Skeletal muscle satellite cell (primary cell): ENCODE results near the gene OPCML.

Experiments
- H3K27me3 ChIP-seq: 2 replicates; pipeline ENCODE4 v1.7.0; 2013; ENCODE audit warnings: low read length; ENCODE audit not compliant: control insufficient read depth, insufficient read depth
- H3K36me3 ChIP-seq: 2 replicates; pipeline ENCODE4 v1.7.0; 2013; ENCODE audit warnings: mild to moderate bottlenecking, control low read depth, low read length; ENCODE audit not compliant: insufficient read depth
- H3K4me1 ChIP-seq: 2 replicates; pipeline ENCODE4 v1.7.0; 2013; ENCODE audit warnings: low read length; ENCODE audit not compliant: control insufficient read depth, insufficient read depth
- H3K4me2 ChIP-seq: 2 replicates; pipeline ENCODE4 v1.7.0; 2013; ENCODE audit warnings: mild to moderate bottlenecking, low read length
- H3K4me3 ChIP-seq: 2 replicates; pipeline ENCODE4 v1.7.0; 2013; ENCODE audit warnings: low read length
- H3K9ac ChIP-seq: 2 replicates; pipeline ENCODE4 v1.7.0; 2013; ENCODE audit warnings: mild to moderate bottlenecking, low read depth, low read length, moderate library complexity
- H3K9me3 ChIP-seq: replicated peaks from 2 replicates; pipeline ENCODE4 v1.7.0; 2013; ENCODE audit warnings: mild to moderate bottlenecking, control low read depth, low read length

Gene OPCML

GRCh38 chr11:132439711-132440255 lies 1092.5 kb downstream of the OPCML start:
- H3K4me1 ChIP-seq, result no peaks in the 10 kb centered on the region
- H3K9ac ChIP-seq, result no peak overlapping the region
- H3K27me3 ChIP-seq, result peaks cover 4% of the 10 kb centered on the region
- no peak overlapping the region for H3K4me3 ChIP-seq
- H3K36me3 ChIP-seq, result no peaks in the 10 kb centered on the region
- no peak overlapping the region for H3K4me2 ChIP-seq
- no peaks in the 10 kb centered on the region for H3K9me3 ChIP-seq

- no peaks in the 10 kb centered on the region for H3K4me1 ChIP-seq
- H3K36me3 ChIP-seq, result no peaks in the 10 kb centered on the region
These were observed 1093.9 kb downstream of the OPCML start for GRCh38 chr11:132438418-132438817.

GRCh38 chr11:132430429-132431062 lies 1101.8 kb downstream of the OPCML start:
- H3K4me2 ChIP-seq, result no peak overlapping the region

More at GRCh38 chr11:132438418-132438817, 1093.9 kb downstream of the OPCML start:
- no peak overlapping the region for H3K4me2 ChIP-seq
- peaks cover 4% of the 10 kb centered on the region for H3K27me3 ChIP-seq
- no peak overlapping the region for H3K9ac ChIP-seq
- H3K4me3 ChIP-seq, result no peak overlapping the region
- no peaks in the 10 kb centered on the region for H3K9me3 ChIP-seq

GRCh38 chr11:132429685-132430084 lies 1102.6 kb downstream of the OPCML start:
- Histone ChIP-seq H3K9me3 (no peaks in the 10 kb centered on the region), H3K9ac (no peak overlapping the region), H3K4me3 (no peak overlapping the region), H3K4me1 (no peaks in the 10 kb centered on the region), H3K27me3 (peaks cover 8% of the 10 kb centered on the region), H3K4me2 (no peak overlapping the region), H3K36me3 (no peaks in the 10 kb centered on the region)

More at GRCh38 chr11:132430429-132431062, 1101.8 kb downstream of the OPCML start:
- Histone ChIP-seq H3K36me3 (no peaks in the 10 kb centered on the region), H3K4me3 (no peak overlapping the region), H3K4me1 (no peaks in the 10 kb centered on the region), H3K9ac (no peak overlapping the region), H3K27me3 (peaks cover 8% of the 10 kb centered on the region), H3K9me3 (no peaks in the 10 kb centered on the region)

GRCh38 chr11:132427611-132428010 lies 1104.7 kb downstream of the OPCML start:
- H3K4me1 ChIP-seq, result no peaks in the 10 kb centered on the region
- H3K36me3 ChIP-seq, result no peaks in the 10 kb centered on the region
- no peaks in the 10 kb centered on the region for H3K9me3 ChIP-seq
- H3K4me3 ChIP-seq, result no peak overlapping the region
- H3K4me2 ChIP-seq, result no peak overlapping the region
- no peak overlapping the region for H3K9ac ChIP-seq
- peaks cover 9% of the 10 kb centered on the region for H3K27me3 ChIP-seq

- Histone ChIP-seq H3K4me3 (no peak overlapping the region), H3K9me3 (no peaks in the 10 kb centered on the region), H3K9ac (no peak overlapping the region), H3K27me3 (peaks cover 5% of the 10 kb centered on the region), H3K36me3 (no peaks in the 10 kb centered on the region), H3K4me2 (no peak overlapping the region), H3K4me1 (no peaks in the 10 kb centered on the region)
These were observed 1107.9 kb downstream of the OPCML start for GRCh38 chr11:132424433-132424832.

GRCh38 chr11:132423266-132423665 lies 1109.0 kb downstream of the OPCML start:
- H3K9ac ChIP-seq, result no peak overlapping the region
- H3K4me1 ChIP-seq, result no peaks in the 10 kb centered on the region
- H3K27me3 ChIP-seq, result peaks cover 11% of the 10 kb centered on the region
- no peaks in the 10 kb centered on the region for H3K9me3 ChIP-seq
- H3K4me3 ChIP-seq, result no peak overlapping the region
- no peaks in the 10 kb centered on the region for H3K36me3 ChIP-seq
- no peak overlapping the region for H3K4me2 ChIP-seq

- Histone ChIP-seq H3K4me3 (no peak overlapping the region), H3K9ac (no peak overlapping the region), H3K36me3 (no peaks in the 10 kb centered on the region), H3K27me3 (peaks cover 11% of the 10 kb centered on the region), H3K4me1 (no peaks in the 10 kb centered on the region), H3K9me3 (no peaks in the 10 kb centered on the region), H3K4me2 (no peak overlapping the region)
These were observed 1109.6 kb downstream of the OPCML start for GRCh38 chr11:132422722-132423121.

GRCh38 chr11:132421555-132421954 lies 1110.7 kb downstream of the OPCML start:
- Histone ChIP-seq H3K4me1 (no peaks in the 10 kb centered on the region), H3K4me2 (no peak overlapping the region), H3K36me3 (no peaks in the 10 kb centered on the region), H3K4me3 (no peak overlapping the region), H3K27me3 (peaks cover 20% of the 10 kb centered on the region), H3K9me3 (no peaks in the 10 kb centered on the region), H3K9ac (no peak overlapping the region)

GRCh38 chr11:132414451-132414850 lies 1117.8 kb downstream of the OPCML start:
- Histone ChIP-seq H3K4me3 (no peak overlapping the region), H3K4me1 (no peaks in the 10 kb centered on the region), H3K9me3 (no peaks in the 10 kb centered on the region), H3K9ac (no peak overlapping the region), H3K4me2 (no peak overlapping the region), H3K27me3 (peaks cover 22% of the 10 kb centered on the region), H3K36me3 (no peaks in the 10 kb centered on the region)

- Histone ChIP-seq H3K4me1 (no peaks in the 10 kb centered on the region), H3K36me3 (no peaks in the 10 kb centered on the region), H3K4me3 (no peak overlapping the region), H3K27me3 (peaks cover 14% of the 10 kb centered on the region), H3K4me2 (no peak overlapping the region), H3K9me3 (no peaks in the 10 kb centered on the region), H3K9ac (no peak overlapping the region)
These were observed 1121.9 kb downstream of the OPCML start for GRCh38 chr11:132410383-132410782.
